ENCODE measurements around the gene PRKAR1A.
"Not testable (repeated sequence)": the region's sequence is repeated elsewhere in the genome, so short reads cannot be mapped to it uniquely, and the experiment has no call there.

Gene PRKAR1A

GRCh38 chr17:68579194-68579927 lies 67.1 kb downstream of the PRKAR1A start:
- no peak for DNase-seq (ENCODE audit: low read depth)

- no peak for DNase-seq (ENCODE audit: low read depth)
Measured at GRCh38 chr17:68580236-68580770, 68.1 kb downstream of the PRKAR1A start.

- no peak for DNase-seq (ENCODE audit: low read depth)
Measured at GRCh38 chr17:68581863-68582645, 69.8 kb downstream of the PRKAR1A start.

GRCh38 chr17:68582867-68583266 lies 70.6 kb downstream of the PRKAR1A start:
- DNase-seq (ENCODE audit: low read depth): not testable (repeated sequence)

GRCh38 chr17:68584581-68585303 lies 72.5 kb downstream of the PRKAR1A start:
- DNase-seq (ENCODE audit: low read depth): no peak

GRCh38 chr17:68585643-68586042 lies 73.4 kb downstream of the PRKAR1A start:
- no peak for DNase-seq (ENCODE audit: low read depth)

GRCh38 chr17:68587026-68587425 lies 74.8 kb downstream of the PRKAR1A start:
- no peak for DNase-seq (ENCODE audit: low read depth)

- DNase-seq (ENCODE audit: low read depth): no peak
Measured at GRCh38 chr17:68587847-68588246, 75.6 kb downstream of the PRKAR1A start.

GRCh38 chr17:68588362-68588761 lies 76.1 kb downstream of the PRKAR1A start:
- DNase-seq (ENCODE audit: low read depth): no peak

GRCh38 chr17:68589086-68589485 lies 76.9 kb downstream of the PRKAR1A start:
- DNase-seq (ENCODE audit: low read depth): no peak

GRCh38 chr17:68591583-68591982 lies 79.4 kb downstream of the PRKAR1A start:
- DNase-seq (ENCODE audit: low read depth): no peak

GRCh38 chr17:68592009-68592408 lies 79.8 kb downstream of the PRKAR1A start:
- DNase-seq (ENCODE audit: low read depth): no peak

- no peak for DNase-seq (ENCODE audit: low read depth)
Measured at GRCh38 chr17:68592682-68593641, 80.7 kb downstream of the PRKAR1A start.

GRCh38 chr17:68594552-68594951 lies 82.3 kb downstream of the PRKAR1A start:
- DNase-seq (ENCODE audit: low read depth): no peak

GRCh38 chr17:68595496-68595895 lies 83.3 kb downstream of the PRKAR1A start:
- no peak for DNase-seq (ENCODE audit: low read depth)

GRCh38 chr17:68595986-68596385 lies 83.8 kb downstream of the PRKAR1A start:
- no peak for DNase-seq (ENCODE audit: low read depth)

- no peak for DNase-seq (ENCODE audit: low read depth)
Measured at GRCh38 chr17:68596411-68596945, 84.2 kb downstream of the PRKAR1A start.

- DNase-seq (ENCODE audit: low read depth): no peak
Measured at GRCh38 chr17:68598074-68598473, 85.8 kb downstream of the PRKAR1A start.

GRCh38 chr17:68598545-68598961 lies 86.3 kb downstream of the PRKAR1A start:
- DNase-seq (ENCODE audit: low read depth): no peak

GRCh38 chr17:68599091-68599490 lies 86.9 kb downstream of the PRKAR1A start:
- DNase-seq (ENCODE audit: low read depth): no peak

GRCh38 chr17:68599552-68600066 lies 87.4 kb downstream of the PRKAR1A start:
- no peak for DNase-seq (ENCODE audit: low read depth)
